NCI-H128 (cell line): ENCODE results near the gene NEURL1.

Experiments used
- DNase-seq: peaks from one replicate; lab custom pipeline; 2025; ENCODE audit not compliant: unreplicated experiment; lab: John Stamatoyannopoulos, UW

The NEURL1 gene

GRCh38 chr10:103545366-103545765 is 51.9 kb downstream of the NEURL1 start:
- no peak for DNase-seq

- no peak for DNase-seq
These were observed 52.3 kb downstream of the NEURL1 start for GRCh38 chr10:103545771-103546281.

- DNase-seq: no peak
These were observed 52.9 kb downstream of the NEURL1 start for GRCh38 chr10:103546401-103546800.

GRCh38 chr10:103547391-103547946 is 54.0 kb downstream of the NEURL1 start:
- DNase-seq: no peak

GRCh38 chr10:103548006-103548405 is 54.5 kb downstream of the NEURL1 start:
- no peak for DNase-seq

- peak; percentile 44 for DNase-seq
These were observed 55.3 kb downstream of the NEURL1 start for GRCh38 chr10:103548581-103549348.

- DNase-seq: no peak
These were observed 55.8 kb downstream of the NEURL1 start for GRCh38 chr10:103549349-103549685.

GRCh38 chr10:103550229-103550628 is 56.7 kb downstream of the NEURL1 start:
- no peak for DNase-seq

GRCh38 chr10:103551619-103552602 is 58.4 kb downstream of the NEURL1 start:
- DNase-seq: no peak

GRCh38 chr10:103552856-103553742 is 59.6 kb downstream of the NEURL1 start:
- DNase-seq: no peak

- DNase-seq: no peak
These were observed 60.4 kb downstream of the NEURL1 start for GRCh38 chr10:103553743-103554487.

- no peak for DNase-seq
These were observed 61.2 kb downstream of the NEURL1 start for GRCh38 chr10:103554488-103555324.

- DNase-seq: no peak
These were observed 61.8 kb downstream of the NEURL1 start for GRCh38 chr10:103555325-103555649.

- no peak for DNase-seq
These were observed 62.2 kb downstream of the NEURL1 start for GRCh38 chr10:103555712-103556111.

- DNase-seq: no peak
These were observed 63.0 kb downstream of the NEURL1 start for GRCh38 chr10:103556383-103557007.

- no peak for DNase-seq
These were observed 64.0 kb downstream of the NEURL1 start for GRCh38 chr10:103557455-103557854.

GRCh38 chr10:103558911-103559310 is 65.4 kb downstream of the NEURL1 start:
- no peak for DNase-seq

GRCh38 chr10:103559776-103560175 is 66.3 kb downstream of the NEURL1 start:
- no peak for DNase-seq

GRCh38 chr10:103560886-103561285 is 67.4 kb downstream of the NEURL1 start:
- no peak for DNase-seq
